ENCODE data around the gene NPLOC4. TPM values are rescaled to one million over a fixed set of nuclear protein-coding genes. Genes with fewer than 3 reads are reported as not detected.

The NPLOC4 gene
- total RNA-seq, 1 donor from 2014 or later = 44.1 TPM

GRCh38 chr17:81579821-81580321 is 57.0 kb downstream of the NPLOC4 start:
- Histone ChIP-seq H3K4me1 (no peaks in the 10 kb centered on the region), H3F3A (ENCODE audit: low read depth) (no peaks in the 10 kb centered on the region), H4K20me1 (ENCODE audit: low read depth) (peaks cover 5% of the 10 kb centered on the region), H3K9me3 (ENCODE audit: low read depth) (no peaks in the 10 kb centered on the region), H3K9ac (peak overlapping the region; percentile 42), H3K36me3 (peaks cover 5% of the 10 kb centered on the region), H2AFZ (replicated peaks) (no peak overlapping the region), H3K27ac (no peak overlapping the region), H3K4me3 (no peak overlapping the region), H3K79me2 (ENCODE audit: low read depth) (no peaks in the 10 kb centered on the region), H3K27me3 (no peaks in the 10 kb centered on the region), H3K4me2 (no peak overlapping the region)
- Mint-ChIP-seq H3K27ac (peak overlapping the region; percentile 54), H3K36me3 (peaks cover 22% of the 10 kb centered on the region), H3K9me3 (no peaks in the 10 kb centered on the region), H3K4me3 (peak overlapping the region; percentile 1), H3K27me3 (ENCODE audit: insufficient read depth, low read depth) (peaks cover 9% of the 10 kb centered on the region), H3K4me1 (peaks cover 3% of the 10 kb centered on the region)
- no peak for DNase-seq (ENCODE audit: low spot score)
- TF ChIP-seq EZH2 (IDR thresholded peaks at IDR 0.05) (no peak), CTCF (IDR thresholded peaks at IDR 0.05) (no peak), EZH2phosphoT487 (IDR thresholded peaks at IDR 0.05) (no peak)

GRCh38 chr17:81579298-81579697 is 57.6 kb downstream of the NPLOC4 start:
- Mint-ChIP-seq H3K4me1 (peaks cover 3% of the 10 kb centered on the region), H3K4me3 (peak overlapping the region; percentile 17), H3K27me3 (ENCODE audit: insufficient read depth, low read depth) (peaks cover 9% of the 10 kb centered on the region), H3K27ac (peak overlapping the region; percentile 54), H3K9me3 (no peaks in the 10 kb centered on the region), H3K36me3 (peaks cover 23% of the 10 kb centered on the region)
- H2AFZ ChIP-seq (replicated peaks) = no peak overlapping the region
- no peak overlapping the region for H3K9ac ChIP-seq
- H3K4me1 ChIP-seq = no peaks in the 10 kb centered on the region
- peaks cover 7% of the 10 kb centered on the region for H4K20me1 ChIP-seq (ENCODE audit: low read depth)
- no peak overlapping the region for H3K4me2 ChIP-seq
- peaks cover 5% of the 10 kb centered on the region for H3K36me3 ChIP-seq
- H3K4me3 ChIP-seq = no peak overlapping the region
- DNase-seq (ENCODE audit: low spot score) = no peak
- TF ChIP-seq EZH2 (IDR thresholded peaks at IDR 0.05) (no peak), EZH2phosphoT487 (IDR thresholded peaks at IDR 0.05) (no peak), CTCF (IDR thresholded peaks at IDR 0.05) (no peak)
- no peaks in the 10 kb centered on the region for H3K27me3 ChIP-seq
- H3K27ac ChIP-seq = no peak overlapping the region
- H3K79me2 ChIP-seq (ENCODE audit: low read depth) = no peaks in the 10 kb centered on the region
- no peaks in the 10 kb centered on the region for H3F3A ChIP-seq (ENCODE audit: low read depth)
- H3K9me3 ChIP-seq (ENCODE audit: low read depth) = no peaks in the 10 kb centered on the region

- Mint-ChIP-seq H3K36me3 (peaks cover 27% of the 10 kb centered on the region), H3K4me1 (peaks cover 3% of the 10 kb centered on the region)
These were observed 58.2 kb downstream of the NPLOC4 start for GRCh38 chr17:81578561-81579225.

More at GRCh38 chr17:81578561-81579225, 58.2 kb downstream of the NPLOC4 start:
- H2AFZ ChIP-seq (replicated peaks) = no peak overlapping the region
- H3K79me2 ChIP-seq (ENCODE audit: low read depth) = no peaks in the 10 kb centered on the region
- H3K4me2 ChIP-seq = no peak overlapping the region
- H3K36me3 ChIP-seq = peaks cover 5% of the 10 kb centered on the region
- no peaks in the 10 kb centered on the region for H3K27me3 ChIP-seq
- no peaks in the 10 kb centered on the region for H3F3A ChIP-seq (ENCODE audit: low read depth)
- H3K9me3 Mint-ChIP-seq = no peaks in the 10 kb centered on the region
- DNase-seq (ENCODE audit: low spot score) = no peak
- H3K27me3 Mint-ChIP-seq (ENCODE audit: insufficient read depth, low read depth) = peaks cover 9% of the 10 kb centered on the region
- no peak for TF ChIP-seq CTCF (IDR thresholded peaks at IDR 0.05)
- no peak for TF ChIP-seq EZH2phosphoT487 (IDR thresholded peaks at IDR 0.05)
- TF ChIP-seq EZH2 (IDR thresholded peaks at IDR 0.05) = no peak
- no peak overlapping the region for H3K27ac ChIP-seq
- H3K4me3 ChIP-seq = no peak overlapping the region
- peak overlapping the region; percentile 7 for H3K4me3 Mint-ChIP-seq
- no peak overlapping the region for H3K9ac ChIP-seq
- no peaks in the 10 kb centered on the region for H3K4me1 ChIP-seq
- peaks cover 9% of the 10 kb centered on the region for H4K20me1 ChIP-seq (ENCODE audit: low read depth)
- H3K9me3 ChIP-seq (ENCODE audit: low read depth) = no peaks in the 10 kb centered on the region
- H3K27ac Mint-ChIP-seq = no peak overlapping the region

Data from neural progenitor cell (in vitro differentiated cells).